ENCODE data around the gene PTOV1.
"Not testable (repeated sequence)": the region's sequence is repeated elsewhere in the genome, so short reads cannot be mapped to it uniquely, and the experiment has no call there.

PTOV1 gene

GRCh38 chr19:49817964-49818648 is 32.9 kb upstream of the PTOV1 start, which contains the start of gene MED25:
TSS of gene MED25 (plus strand) at chr19:49818289. CDS start at chr19:49818342, 53 bp downstream.
- no peak for DNase-seq (ENCODE audit: low read depth, low spot score)

- no peak for DNase-seq (ENCODE audit: low read depth, low spot score)
These were observed 32.1 kb upstream of the PTOV1 start for GRCh38 chr19:49818649-49819370.

DNA sequence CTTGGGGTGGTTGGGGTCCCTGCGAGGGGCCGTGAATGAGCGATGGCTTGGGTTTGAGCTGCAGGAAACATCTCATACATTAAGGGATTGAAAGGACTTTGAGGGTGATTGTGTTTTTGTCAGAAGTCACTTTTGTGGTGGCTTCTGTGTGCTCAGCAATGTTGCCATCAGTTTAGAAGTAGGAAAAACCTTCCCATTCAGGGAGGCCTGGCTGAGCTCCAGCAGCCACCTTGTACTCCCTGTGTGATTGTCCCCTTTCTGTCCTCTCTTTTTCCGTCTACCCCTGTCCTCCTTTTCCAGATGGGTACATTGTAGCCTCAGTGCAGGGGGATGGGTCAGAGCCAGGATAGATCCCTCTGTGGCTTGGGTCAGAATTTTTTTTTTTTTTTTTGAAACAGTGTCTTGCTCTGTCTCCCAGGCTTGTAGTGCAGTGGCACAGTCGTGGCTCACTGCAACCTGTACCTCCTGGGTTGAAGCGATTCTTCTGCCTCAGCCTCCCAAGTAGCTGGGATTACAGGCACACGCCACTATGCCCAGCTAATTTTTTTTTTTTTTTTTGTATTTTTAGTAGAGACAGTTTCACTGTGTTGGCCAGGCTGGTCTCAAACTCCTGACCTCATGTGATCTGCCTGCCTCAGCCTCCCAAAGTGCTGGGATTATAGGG is 31.4 kb upstream of the PTOV1 start:
- not testable (repeated sequence) for DNase-seq (ENCODE audit: low read depth, low spot score)

GRCh38 chr19:49820125-49820524 is 30.8 kb upstream of the PTOV1 start:
- no peak for DNase-seq (ENCODE audit: low read depth, low spot score)

GRCh38 chr19:49823472-49823871 is 27.5 kb upstream of the PTOV1 start:
- DNase-seq (ENCODE audit: low read depth, low spot score), result no peak

DNA sequence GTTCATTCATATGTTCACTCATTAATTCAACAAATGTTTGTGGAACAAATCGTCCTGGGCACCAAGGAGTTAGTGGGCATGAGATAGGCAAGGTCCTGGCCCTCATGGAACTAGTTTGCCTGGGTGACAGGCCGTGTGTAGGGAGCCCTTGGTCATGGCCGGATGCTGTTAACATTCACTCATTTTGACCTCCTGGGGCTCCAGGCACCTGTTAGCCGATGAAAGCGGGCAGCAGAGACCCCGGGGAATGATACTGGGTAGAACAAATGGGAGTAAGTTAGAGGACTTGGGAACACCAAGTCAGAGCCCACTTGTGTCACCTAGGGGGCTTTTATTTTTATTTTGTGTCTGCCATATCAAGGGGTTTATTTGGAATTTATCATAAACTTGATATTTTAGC is 26.3 kb upstream of the PTOV1 start:
- DNase-seq (ENCODE audit: low read depth, low spot score), result no peak

DNA sequence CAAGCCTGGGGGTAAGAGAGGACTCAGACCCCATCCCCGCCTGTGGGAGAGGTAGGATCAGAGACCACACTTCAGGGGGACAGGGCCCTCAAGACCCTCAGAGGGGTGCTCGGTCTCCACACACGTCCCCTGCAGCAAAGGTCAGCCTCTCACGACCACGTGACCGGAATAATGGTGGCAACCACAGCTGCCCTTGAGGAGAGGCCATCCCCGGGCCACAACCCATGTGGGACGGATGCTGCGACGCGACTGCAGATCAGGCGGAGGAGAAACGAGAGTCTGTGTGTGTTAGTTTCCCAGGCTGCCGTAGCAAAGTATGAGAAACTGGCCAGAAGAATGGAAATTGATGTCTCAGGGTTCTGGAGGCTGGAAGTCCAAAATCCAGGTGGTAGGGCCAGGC is 23.9 kb upstream of the PTOV1 start:
- DNase-seq (ENCODE audit: low read depth, low spot score), result no peak

- no peak for DNase-seq (ENCODE audit: low read depth, low spot score)
These were observed 21.8 kb upstream of the PTOV1 start for GRCh38 chr19:49829200-49829599.

- no peak for DNase-seq (ENCODE audit: low read depth, low spot score)
These were observed 21.2 kb upstream of the PTOV1 start for GRCh38 chr19:49829721-49830120.

DNA sequence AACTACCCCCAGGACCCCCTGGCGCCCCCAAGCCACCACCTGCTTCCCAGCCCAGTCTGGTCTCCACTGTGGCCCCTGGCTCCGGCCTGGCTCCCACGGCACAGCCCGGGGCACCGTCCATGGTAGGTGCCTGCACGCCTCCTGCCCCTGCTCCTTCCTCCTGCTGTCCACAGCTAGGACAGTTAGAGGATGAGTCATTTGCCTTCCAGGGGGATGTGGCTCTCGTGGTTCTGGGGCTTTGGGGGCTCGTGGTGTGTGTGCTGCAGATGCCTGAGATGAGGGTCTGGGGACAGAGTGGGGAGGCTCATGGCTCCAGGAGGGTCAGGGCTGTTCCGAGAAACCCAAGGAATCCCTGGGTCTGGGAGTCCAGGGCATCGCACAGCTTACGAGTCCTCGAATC is 20.2 kb upstream of the PTOV1 start:
- no peak for DNase-seq (ENCODE audit: low read depth, low spot score)

DNA sequence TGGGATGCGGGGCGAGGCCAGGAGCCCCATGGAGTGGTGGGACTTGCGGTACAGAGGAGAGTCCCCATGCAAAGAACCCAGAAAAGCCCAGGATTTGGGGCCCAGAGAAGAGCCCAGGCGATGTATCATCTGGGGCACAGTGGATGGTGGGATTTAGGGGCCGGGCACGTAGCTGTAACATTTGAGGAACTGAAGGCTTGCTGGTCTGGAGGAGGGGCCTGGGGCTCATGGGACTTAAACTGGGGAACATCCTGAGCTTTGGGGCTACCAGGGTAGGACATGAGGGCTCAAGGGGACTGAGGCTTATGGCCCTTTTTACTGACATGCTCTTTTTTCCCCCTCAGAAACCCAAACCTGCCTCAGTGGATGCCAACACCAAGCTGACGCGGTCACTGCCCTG is 19.4 kb upstream of the PTOV1 start:
- no peak for DNase-seq (ENCODE audit: low read depth, low spot score)

- DNase-seq (ENCODE audit: low read depth, low spot score), result no peak
These were observed 18.4 kb upstream of the PTOV1 start for GRCh38 chr19:49832556-49832955.

DNA sequence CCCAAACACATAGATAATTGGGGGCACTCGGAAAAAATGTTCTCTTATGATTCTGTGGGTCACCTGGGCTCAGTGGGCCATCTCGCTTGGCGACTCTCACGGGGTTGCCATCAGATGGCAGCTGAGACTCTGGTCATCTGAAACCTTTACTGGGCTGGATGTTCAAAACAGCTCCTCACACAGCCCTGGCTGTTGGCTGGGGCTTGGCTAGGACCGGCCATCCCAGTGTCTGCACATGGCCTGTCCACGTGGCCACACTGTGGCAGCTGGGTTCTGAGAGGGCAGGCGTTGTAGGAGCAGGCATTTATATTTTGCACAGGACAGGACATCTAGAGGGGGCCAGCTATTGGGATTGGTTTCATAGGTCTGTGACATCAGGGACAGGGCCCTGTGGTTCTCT is 17.4 kb upstream of the PTOV1 start:
- DNase-seq (ENCODE audit: low read depth, low spot score), result no peak

- DNase-seq (ENCODE audit: low read depth, low spot score), result no peak
These were observed 15.4 kb upstream of the PTOV1 start for GRCh38 chr19:49835562-49835961.

DNA sequence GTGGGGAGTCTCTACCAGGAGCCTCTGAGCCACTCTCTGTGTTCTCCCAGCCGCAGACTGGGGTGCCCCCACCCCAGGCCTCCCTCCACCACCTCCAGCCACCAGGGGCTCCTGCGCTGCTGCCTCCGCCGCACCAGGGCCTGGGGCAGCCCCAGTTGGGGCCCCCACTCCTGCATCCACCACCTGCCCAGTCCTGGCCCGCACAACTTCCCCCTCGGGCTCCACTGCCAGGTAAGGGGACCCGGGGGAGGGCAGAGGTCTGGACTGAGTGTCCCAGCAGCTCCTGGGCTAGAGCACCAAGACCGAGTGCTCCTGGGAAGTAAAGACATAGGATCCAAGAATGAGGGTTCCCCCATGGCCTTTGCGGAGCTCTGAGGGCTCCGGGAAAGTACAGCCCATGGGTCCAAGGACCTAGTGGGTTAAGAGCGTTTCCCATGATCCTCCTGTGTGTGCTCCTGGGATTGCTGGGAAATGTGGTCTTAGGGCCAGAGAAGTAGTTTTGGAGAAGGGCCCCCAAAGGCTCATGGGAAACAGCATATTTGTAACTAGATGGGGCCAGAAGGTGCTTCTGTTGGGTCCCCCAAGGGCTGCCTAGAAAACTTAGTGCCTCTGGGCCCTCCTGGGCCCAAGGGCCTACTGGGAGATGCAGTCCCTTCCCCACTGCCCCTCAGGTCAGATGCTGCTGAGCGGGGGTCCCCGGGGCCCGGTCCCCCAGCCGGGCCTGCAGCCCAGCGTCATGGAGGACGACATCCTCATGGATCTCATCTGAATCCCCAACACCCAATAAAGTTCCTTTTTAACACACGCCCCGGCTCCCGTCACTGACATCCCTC is 14.6 kb upstream of the PTOV1 start:
- DNase-seq (ENCODE audit: low read depth, low spot score), result no peak

GRCh38 chr19:49837009-49837310 is 14.0 kb upstream of the PTOV1 start:
- no peak for DNase-seq (ENCODE audit: low read depth, low spot score)

DNA sequence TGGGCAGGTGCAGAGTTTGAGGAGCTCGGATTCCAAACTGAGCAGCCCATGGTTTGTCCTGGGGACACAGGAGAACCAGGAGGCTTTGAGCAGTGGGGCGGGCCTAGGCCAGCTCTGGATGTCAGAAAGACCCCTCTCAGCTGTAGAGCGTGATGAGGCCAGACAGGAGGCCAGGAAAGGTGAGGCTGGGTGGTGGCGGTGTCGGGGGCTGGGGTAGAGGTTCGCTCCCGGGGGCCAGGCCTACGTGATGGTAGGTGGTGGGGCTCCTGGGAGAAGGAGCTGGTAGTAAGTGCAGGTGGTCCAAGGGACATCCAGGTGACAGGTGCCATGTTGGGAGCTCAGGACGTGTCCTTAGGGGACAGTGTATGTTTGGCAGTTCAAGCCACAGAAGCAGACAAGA is 13.5 kb upstream of the PTOV1 start:
- DNase-seq (ENCODE audit: low read depth, low spot score), result no peak

DNA sequence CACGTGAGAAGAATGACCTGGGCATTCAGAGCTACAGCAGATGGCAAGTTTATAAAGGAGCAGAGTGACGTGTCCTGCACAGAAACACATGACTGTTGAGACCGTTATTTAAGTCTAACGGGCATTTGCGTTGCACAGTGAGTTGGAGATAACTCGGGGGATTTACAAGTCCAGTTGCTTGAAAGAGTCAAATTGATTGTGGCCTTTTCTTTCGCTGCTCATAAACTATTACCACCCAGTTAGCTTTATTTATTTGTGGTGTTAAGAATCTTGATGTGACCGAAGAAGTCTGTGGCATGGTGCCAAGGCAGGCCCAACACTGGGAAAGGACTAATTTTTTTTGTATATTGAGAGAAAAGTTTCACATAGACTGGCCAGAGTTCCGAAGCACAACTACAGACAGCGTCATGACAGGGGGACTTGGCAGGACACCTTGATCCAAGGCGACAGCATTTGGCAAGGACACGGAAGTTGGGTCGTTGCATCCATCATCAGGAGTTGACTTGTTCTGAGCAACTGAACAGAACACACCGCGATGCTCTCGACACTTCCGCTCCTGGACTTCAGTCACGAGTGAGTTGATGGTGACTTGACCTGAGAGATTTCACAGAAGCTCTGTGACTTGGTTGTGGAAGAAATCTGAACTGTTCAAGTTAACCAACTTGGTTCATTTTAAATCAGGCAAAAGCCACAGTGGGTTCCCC is 11.9 kb upstream of the PTOV1 start:
- no peak for DNase-seq (ENCODE audit: low read depth, low spot score)

DNA sequence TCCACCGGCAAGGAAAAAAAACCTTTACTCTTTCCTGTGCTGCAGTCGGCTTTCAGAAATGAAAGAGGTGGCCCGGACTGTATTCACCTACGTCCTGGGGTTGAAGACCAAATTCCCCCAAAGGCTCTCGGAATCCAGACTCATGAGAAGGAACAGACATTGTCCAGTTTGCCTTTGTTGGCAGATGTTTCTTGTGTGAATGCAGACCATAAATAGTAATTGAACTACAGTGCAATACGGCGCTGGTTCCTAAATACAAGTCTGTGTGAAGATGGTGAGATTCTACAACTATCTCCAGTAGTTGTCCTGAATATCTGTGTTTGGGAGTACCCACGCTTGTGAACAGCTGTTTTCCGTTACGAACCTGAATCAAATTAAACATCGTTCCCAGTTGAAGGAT is 11.2 kb upstream of the PTOV1 start:
- DNase-seq (ENCODE audit: low read depth, low spot score), result no peak

- DNase-seq (ENCODE audit: low read depth, low spot score), result no peak
These were observed 10.6 kb upstream of the PTOV1 start for GRCh38 chr19:49840321-49840720.

DNA sequence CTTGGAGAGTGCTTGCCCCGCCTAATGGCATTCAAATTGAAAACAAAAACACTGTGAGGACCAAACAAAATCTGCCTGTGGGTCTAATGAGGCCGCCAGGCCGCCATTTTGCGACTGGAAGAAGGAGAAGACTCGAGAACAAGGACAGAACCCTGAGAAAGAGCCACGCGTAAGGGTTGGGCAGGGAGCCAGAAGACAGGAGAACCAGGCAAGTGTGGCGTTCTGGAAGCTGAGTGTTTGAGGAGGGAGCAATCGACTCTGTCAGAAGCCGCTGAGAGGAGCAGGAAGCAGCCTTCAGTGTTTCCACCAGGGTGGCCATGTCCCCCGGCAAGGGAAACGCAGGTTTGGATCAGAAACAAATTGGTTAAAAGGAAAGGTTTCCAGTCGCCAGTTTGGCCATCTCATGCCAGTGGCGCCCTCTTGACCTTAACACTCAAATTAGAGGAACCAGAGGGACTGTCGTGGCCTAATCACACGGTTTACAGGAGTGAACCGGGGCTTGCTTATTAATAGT is 10.2 kb upstream of the PTOV1 start:
- no peak for DNase-seq (ENCODE audit: low read depth, low spot score)

Measured in iPS DF 19.7 (cell line).